Mucosa of stomach (tissue), 1 donor: Measurements from ENCODE around the gene ZFPM1.

Experiments used
- H3K27me3 ChIP-seq: one replicate; pipeline ENCODE4 v1.7.0; 2013; ENCODE audit warnings: mild to moderate bottlenecking, low read length; ENCODE audit not compliant: control insufficient read depth, insufficient read depth
- H3K36me3 ChIP-seq: one replicate; pipeline ENCODE4 v1.7.0; 2013; ENCODE audit warnings: low read length; ENCODE audit not compliant: control insufficient read depth, insufficient read depth
- H3K4me1 ChIP-seq: one replicate; pipeline ENCODE4 v1.7.0; 2013; ENCODE audit warnings: mild to moderate bottlenecking, low read length; ENCODE audit not compliant: control insufficient read depth, insufficient read depth
- H3K4me3 ChIP-seq: one replicate; pipeline ENCODE4 v1.7.0; 2013; ENCODE audit warnings: low read length
- H3K9ac ChIP-seq: one replicate; pipeline ENCODE4 v1.7.0; 2013; ENCODE audit warnings: mild to moderate bottlenecking, low read length, moderate library complexity
- H3K9me3 ChIP-seq: one replicate; pipeline ENCODE4 v1.7.0; 2013; ENCODE audit warnings: mild to moderate bottlenecking, low read length, moderate library complexity; ENCODE audit not compliant: control insufficient read depth
- donor health status: Pancreatic carcinoma.

Gene ZFPM1

DNA sequence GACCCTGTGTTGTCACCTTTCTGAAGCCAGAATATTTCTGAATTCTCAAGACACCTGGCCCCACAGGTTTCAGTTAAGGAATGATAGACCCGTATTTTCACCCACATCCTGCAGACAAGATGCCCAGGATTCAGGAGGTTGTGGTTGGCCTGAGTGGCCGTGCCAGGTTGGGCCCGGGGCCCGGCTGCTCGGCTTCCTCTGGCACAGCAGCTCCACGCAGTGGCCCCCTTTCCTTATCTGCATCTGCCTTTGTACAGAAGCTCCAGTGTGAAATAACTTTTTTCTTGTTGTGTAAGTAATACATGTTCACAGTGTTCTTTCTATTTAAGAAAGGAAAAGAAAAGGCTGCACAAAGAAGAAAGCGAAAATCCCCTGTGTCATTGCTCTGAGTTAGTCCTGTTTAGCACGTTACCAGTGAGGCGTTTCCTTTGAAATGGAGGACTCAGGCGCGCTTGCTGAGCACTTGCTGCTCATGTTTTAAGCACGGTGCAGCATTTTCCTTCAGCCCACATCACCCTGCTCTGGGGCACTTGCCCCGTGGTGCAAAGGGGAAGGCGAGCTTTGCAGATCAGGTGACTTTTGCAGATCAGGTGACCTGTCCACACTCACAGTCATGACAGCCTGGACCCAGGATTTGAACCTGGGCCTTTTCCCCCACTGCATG lies 130.0 kb downstream of the ZFPM1 start:
- Histone ChIP-seq H3K4me3 (no peak overlapping the region), H3K4me1 (no peaks in the 10 kb centered on the region), H3K9ac (no peak overlapping the region), H3K27me3 (no peaks in the 10 kb centered on the region), H3K9me3 (no peaks in the 10 kb centered on the region), H3K36me3 (peaks cover 9% of the 10 kb centered on the region)

DNA sequence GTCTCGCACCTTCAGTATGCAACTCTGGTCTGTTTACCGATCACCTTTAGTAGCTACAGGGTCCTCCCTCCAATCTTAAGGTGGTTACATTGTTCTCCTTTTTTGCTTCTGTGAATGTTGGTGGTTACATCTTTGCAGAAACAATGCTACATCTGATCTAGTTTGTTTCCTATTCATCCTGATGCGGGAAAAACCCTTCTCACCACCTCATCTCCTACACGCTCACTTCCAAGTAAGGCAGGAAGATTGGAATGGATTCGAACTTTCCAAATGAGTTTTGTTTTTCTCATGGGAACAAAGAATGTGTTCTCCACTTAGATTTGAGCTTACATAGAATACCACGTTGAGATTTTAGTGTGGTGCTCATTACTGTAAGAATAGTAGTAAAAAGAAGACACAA lies 131.6 kb downstream of the ZFPM1 start:
- Histone ChIP-seq H3K9ac (no peak overlapping the region), H3K27me3 (no peaks in the 10 kb centered on the region), H3K9me3 (no peaks in the 10 kb centered on the region), H3K4me1 (no peaks in the 10 kb centered on the region), H3K36me3 (peaks cover 16% of the 10 kb centered on the region), H3K4me3 (no peak overlapping the region)

DNA sequence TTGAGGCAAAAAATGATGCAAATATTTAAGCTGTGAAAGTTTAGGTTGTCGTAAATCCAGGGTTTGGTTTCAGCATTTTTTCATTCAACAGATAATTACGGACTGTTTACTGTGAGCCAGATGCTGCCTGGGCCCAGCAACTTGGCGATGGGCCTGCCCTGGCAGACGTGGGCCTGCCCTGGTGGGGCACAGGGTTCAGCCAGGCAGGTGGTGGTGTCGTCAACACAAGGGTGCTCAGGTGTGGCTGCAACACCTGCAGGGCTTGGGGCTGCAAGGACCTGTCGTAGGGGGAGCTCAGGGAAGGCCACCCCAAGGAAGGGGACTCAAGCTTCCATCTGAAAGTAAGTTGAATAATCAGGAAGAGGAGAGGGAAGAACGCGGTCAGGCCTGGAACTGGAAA lies 132.2 kb downstream of the ZFPM1 start:
- no peak overlapping the region for H3K9ac ChIP-seq
- no peaks in the 10 kb centered on the region for H3K27me3 ChIP-seq
- no peaks in the 10 kb centered on the region for H3K4me1 ChIP-seq
- no peaks in the 10 kb centered on the region for H3K9me3 ChIP-seq
- no peak overlapping the region for H3K4me3 ChIP-seq
- H3K36me3 ChIP-seq, result peaks cover 16% of the 10 kb centered on the region

DNA sequence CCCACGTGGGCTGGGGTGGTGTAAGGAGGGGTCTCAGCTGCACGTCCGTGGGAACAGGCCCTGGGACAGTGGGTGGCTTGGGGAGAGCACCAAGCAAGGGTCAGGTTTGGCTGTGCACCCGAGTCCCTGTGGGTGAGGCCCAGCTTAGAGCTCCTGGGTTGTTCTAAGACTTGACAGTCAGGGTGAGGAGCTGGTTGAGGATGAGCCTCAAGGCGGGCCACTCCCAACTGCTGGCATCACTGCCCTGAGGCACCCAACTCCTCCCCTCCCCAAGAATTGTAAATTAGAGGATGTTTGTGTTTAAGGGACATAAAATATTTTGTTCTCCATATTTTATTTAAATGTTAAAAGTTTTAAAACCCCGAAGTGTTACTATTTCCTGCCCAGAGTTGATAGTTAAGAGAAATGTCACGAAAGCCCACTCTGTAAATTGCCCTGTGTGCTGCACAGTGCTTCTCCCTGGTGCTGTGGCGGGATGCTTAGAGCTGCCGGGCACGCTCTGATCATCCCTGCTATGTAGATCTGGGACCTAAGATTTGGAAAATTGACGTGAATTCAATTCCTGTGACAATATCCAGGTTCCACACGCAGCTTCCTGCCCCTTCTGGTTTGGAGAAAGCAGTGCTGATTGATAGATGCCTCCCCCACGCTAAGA lies 133.0 kb downstream of the ZFPM1 start:
- no peak overlapping the region for H3K9ac ChIP-seq
- H3K9me3 ChIP-seq, result no peaks in the 10 kb centered on the region
- peaks cover 16% of the 10 kb centered on the region for H3K36me3 ChIP-seq
- no peak overlapping the region for H3K4me3 ChIP-seq
- no peaks in the 10 kb centered on the region for H3K4me1 ChIP-seq
- no peaks in the 10 kb centered on the region for H3K27me3 ChIP-seq
